SK-N-SH (cell line): ENCODE measurements around the gene LPP. TPM values are rescaled to one million over a fixed set of nuclear protein-coding genes. Genes with fewer than 3 reads are reported as not detected.

ENCODE experiments used
- CTCF ChIA-PET: fragments of 300-600, 350-600 bp; formaldehyde crosslinking; extraction: SDS; loops from one replicate; lab custom pipeline; 2021; lab: Yijun Ruan, JAX
- POLR2A ChIA-PET: fragments of 350-600 bp; sonication (Branson Sonifier 250); formaldehyde crosslinking; extraction: SDS; loops from one replicate; lab custom pipeline; 2020; ENCODE audit warnings: antibody characterized with exemption, inconsistent platforms; lab: Yijun Ruan, JAX
- DNase-seq: peaks from one replicate; pipeline ENCODE4 v3.0.0; 2012
- H2AFZ ChIP-seq: fragments of 200-600 bp; sonication (generic); 2 replicates; pipeline ENCODE4 v1.8.1; 2016; ENCODE audit warnings: antibody characterized with exemption, mild to moderate bottlenecking, low read depth
- H3F3A ChIP-seq: fragments of 200-600 bp; sonication (generic); replicated peaks from 2 replicates; pipeline ENCODE3; 2016; ENCODE audit warnings: antibody characterized with exemption, mild to moderate bottlenecking; ENCODE audit not compliant: insufficient read depth
- H3K27ac ChIP-seq, 2 experiments: fragments of 200-500 bp in 1 of 2; fragments of 200-600 bp in 1 of 2; sonication (Bioruptor generic) in 1 of 2; sonication (generic), shearing (Covaris generic) in 1 of 2; 2 replicates each; pipeline versions ENCODE4 v1.5.1 to v1.6.1; 2014 to 2016; ENCODE audit warnings: low read depth in 2 of 2, inconsistent platforms in 1 of 2, low read length in 1 of 2, mild to moderate bottlenecking in 1 of 2, mixed read lengths in 1 of 2
- H3K27me3 ChIP-seq: fragments of 200-600 bp; sonication (generic), shearing (Covaris generic); 2 replicates; pipeline ENCODE4 v1.6.1; 2016; ENCODE audit warnings: mixed run types; ENCODE audit not compliant: insufficient read depth
- H3K36me3 ChIP-seq, 2 experiments: fragments of 200-500 bp in 1 of 2; fragments of 200-600 bp in 1 of 2; sonication (Bioruptor generic) in 1 of 2; sonication (generic) in 1 of 2; replicated peaks in 1 of 2; 2 replicates each; pipeline versions ENCODE3 to v1.5.1; 2014 to 2016; ENCODE audit warnings: low read length in 1 of 2, mild to moderate bottlenecking in 1 of 2; ENCODE audit not compliant: insufficient read depth in 2 of 2, control insufficient read depth in 1 of 2
- H3K4me1 ChIP-seq, 2 experiments: fragments of 200-500 bp in 1 of 2; fragments of 200-600 bp in 1 of 2; sonication (Bioruptor generic) in 1 of 2; sonication (generic), shearing (Covaris generic) in 1 of 2; 2 replicates each; pipeline versions ENCODE4 v1.5.1 to v1.6.1; 2014 to 2016; ENCODE audit warnings: low read depth in 1 of 2, low read length in 1 of 2, mixed run types in 1 of 2; ENCODE audit not compliant: insufficient read depth in 2 of 2, control insufficient read depth in 1 of 2
- H3K4me2 ChIP-seq: fragments of 200-600 bp; sonication (generic), shearing (Covaris generic); 2 replicates; pipeline ENCODE4 v1.6.1; 2017; ENCODE audit warnings: mixed run types
- H3K4me3 ChIP-seq, 2 experiments: fragments of 200-500 bp in 1 of 2; fragments of 200-600 bp in 1 of 2; sonication (Bioruptor generic) in 1 of 2; sonication (generic), shearing (Covaris generic) in 1 of 2; 2 replicates each; pipeline versions ENCODE4 v1.5.1 to v1.8.1; 2014 to 2016; ENCODE audit warnings: low read depth in 2 of 2, inconsistent platforms in 1 of 2, low read length in 1 of 2, mild to moderate bottlenecking in 1 of 2, mixed read lengths in 1 of 2, moderate library complexity in 1 of 2
- H3K79me2 ChIP-seq: fragments of 200-600 bp; sonication (generic); 2 replicates; pipeline ENCODE4 v1.8.1; 2017; ENCODE audit warnings: mild to moderate bottlenecking; ENCODE audit not compliant: insufficient read depth
- H3K9ac ChIP-seq: fragments of 200-600 bp; sonication (generic); 2 replicates; pipeline ENCODE4 v1.6.1; 2017; ENCODE audit warnings: mixed run types
- H3K9me2 ChIP-seq: fragments of 200-600 bp; sonication (generic); 2 replicates; pipeline ENCODE4 v1.6.1; 2017; ENCODE audit warnings: mixed run types
- H3K9me3 ChIP-seq: fragments of 200-600 bp; sonication (generic); 2 replicates; pipeline ENCODE4 v1.6.1; 2017; ENCODE audit warnings: mixed run types, mild to moderate bottlenecking, moderate library complexity
- H4K20me1 ChIP-seq: fragments of 200-600 bp; sonication (generic); 2 replicates; pipeline ENCODE4 v1.6.1; 2017; ENCODE audit warnings: mild to moderate bottlenecking, mixed run types; ENCODE audit not compliant: insufficient read depth
- EZH2phosphoT487 ChIP-seq: fragments of 200-600 bp; sonication (generic); IDR thresholded peaks from 2 replicates; pipeline ENCODE4 v1.6.1; 2017; ENCODE audit warnings: low read depth, mixed run types, mild to moderate bottlenecking, antibody characterized with exemption, moderate library complexity, borderline replicate concordance
- NRF1 ChIP-seq: IDR thresholded peaks from 2 replicates; pipeline ENCODE4 v1.6.1; 2012; ENCODE audit warnings: low read depth, mild to moderate bottlenecking, low read length
- RAD21 ChIP-seq: IDR thresholded peaks from 2 replicates; pipeline ENCODE4 v1.6.1; 2012; ENCODE audit warnings: mild to moderate bottlenecking, low read length
- RFX5 ChIP-seq: IDR thresholded peaks from 2 replicates; pipeline ENCODE4 v1.6.1; 2012; ENCODE audit warnings: mild to moderate bottlenecking, improper control_type of control experiment, low read length
- RXRA ChIP-seq: IDR thresholded peaks from 2 replicates; pipeline ENCODE4 v1.4.0; 2012; ENCODE audit warnings: low read depth, mild to moderate bottlenecking, borderline replicate concordance
- SMC3 ChIP-seq: IDR thresholded peaks from 2 replicates; pipeline ENCODE4 v1.6.1; 2012; ENCODE audit warnings: low read depth, low read length, improper control_type of control experiment
- WGBS: methylation state at CpG from one replicate; pipeline ENCODE4 v1.1.6; 2017; ENCODE audit warnings: low lambda C conversion rate; 5-methylcytosine and 5-hydroxymethylcytosine counted together
- polyA plus RNA-seq, 3 experiments: library from polyadenylated mRNA; depleted of rRNA; stranded (reverse); fragments of >200 nt; gene quantifications; 2 replicates each; pipeline ENCODE4 v1.2.3, GENCODE V29; 2012
- TF ChIP-seq, protein P1 (sequence below): IDR thresholded peaks from 2 replicates; pipeline ENCODE4 v1.6.1; 2012; ENCODE audit warnings: mild to moderate bottlenecking, low read depth, low read length, moderate library complexity
- TF ChIP-seq, protein P2 (sequence below): IDR thresholded peaks from 2 replicates; pipeline ENCODE4 v1.4.0; 2012; ENCODE audit warnings: low read depth
- TF ChIP-seq, protein P3 (sequence below): fragments of 200-600 bp; sonication (generic); IDR thresholded peaks from 2 replicates; pipeline ENCODE4 v1.6.1; 2017; ENCODE audit warnings: antibody characterized with exemption, mild to moderate bottlenecking, moderate library complexity
- TF ChIP-seq, protein P4 (sequence below): IDR thresholded peaks from 2 replicates; pipeline ENCODE4 v1.4.0; 2012; ENCODE audit warnings: low read depth, borderline replicate concordance

Gene LPP
- polyA plus RNA-seq, 1 of the 3 experiments (the other 2 are of a cell fraction), result 6.6 TPM

DNA sequence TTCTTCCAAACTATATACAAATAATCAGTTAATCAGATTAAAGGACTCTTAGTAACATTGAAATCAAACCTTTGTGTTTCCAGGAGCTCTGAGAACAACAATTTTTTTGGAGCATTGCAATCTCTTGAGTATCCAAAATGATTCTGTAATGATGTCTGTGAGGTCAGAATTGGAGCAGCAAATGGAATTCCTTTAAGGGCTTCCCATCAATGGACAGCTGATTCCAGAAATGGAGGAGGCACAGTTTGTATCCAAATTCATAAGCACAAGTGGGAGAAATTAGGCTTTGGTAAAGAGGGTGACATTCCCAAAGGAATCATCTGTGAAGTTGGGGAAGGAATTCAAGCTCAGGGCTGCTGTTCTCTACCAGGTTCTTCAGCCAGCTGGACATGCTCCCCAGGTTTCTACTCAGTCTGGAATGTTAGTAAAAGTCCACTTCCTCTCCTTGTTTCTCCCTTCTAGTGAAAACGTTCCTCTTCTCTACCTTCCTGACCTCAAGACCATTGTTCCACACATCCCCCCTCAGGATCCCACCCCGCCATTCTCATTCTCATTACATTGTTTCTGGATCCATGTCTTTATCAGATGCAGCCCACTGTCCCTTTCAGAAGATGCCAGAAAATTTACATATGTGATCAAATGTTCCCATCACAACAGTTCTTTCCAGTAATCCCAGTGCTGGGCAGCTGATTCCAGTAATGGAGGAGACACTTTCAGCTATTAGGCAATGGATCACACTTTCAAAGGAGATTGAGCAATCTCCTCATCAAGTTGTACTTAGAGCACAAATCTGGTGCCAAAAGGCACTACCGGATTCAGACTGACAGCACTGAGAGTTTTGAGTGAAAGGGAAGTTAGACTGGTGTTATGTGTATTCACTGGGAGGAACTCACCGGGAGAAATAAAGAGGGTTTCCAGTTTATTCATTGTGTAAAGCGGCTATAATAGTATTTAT, 626.5 kb downstream of the LPP start:
- H4K20me1 ChIP-seq, result no peaks in the 10 kb centered on the region

More for the DNA sequence above, 626.5 kb downstream of the LPP start:
- ChIA-PET CTCF (no interaction called here), POLR2A (no interaction called here)
- Histone ChIP-seq H3K4me1 (peaks cover 0 to 8% of the 10 kb centered on the region in 2 experiments; a peak in 2 of 4 replicates), H3K79me2 (peaks cover 41% of the 10 kb centered on the region), H3K27me3 (no peaks in the 10 kb centered on the region), H3K9ac (no peak overlapping the region), H3K9me2 (no peaks in the 10 kb centered on the region), H3K36me3 (no peaks in the 10 kb centered on the region), H3F3A (peaks cover 8% of the 10 kb centered on the region), H3K27ac (no peak overlapping the region), H3K4me3 (no peak overlapping the region), H3K4me2 (no peak overlapping the region), H2AFZ (no peak overlapping the region), H3K9me3 (no peaks in the 10 kb centered on the region)
- 73% methylated on average over 5 of the region's 5 CpGs for WGBS
- DNase-seq, result no peak
- TF ChIP-seq RFX5 (no peak), RXRA (no peak), EZH2phosphoT487 (no peak), SMC3 (no peak), NRF1 (no peak), RAD21 (no peak)
- TF ChIP-seq, protein P1, sequence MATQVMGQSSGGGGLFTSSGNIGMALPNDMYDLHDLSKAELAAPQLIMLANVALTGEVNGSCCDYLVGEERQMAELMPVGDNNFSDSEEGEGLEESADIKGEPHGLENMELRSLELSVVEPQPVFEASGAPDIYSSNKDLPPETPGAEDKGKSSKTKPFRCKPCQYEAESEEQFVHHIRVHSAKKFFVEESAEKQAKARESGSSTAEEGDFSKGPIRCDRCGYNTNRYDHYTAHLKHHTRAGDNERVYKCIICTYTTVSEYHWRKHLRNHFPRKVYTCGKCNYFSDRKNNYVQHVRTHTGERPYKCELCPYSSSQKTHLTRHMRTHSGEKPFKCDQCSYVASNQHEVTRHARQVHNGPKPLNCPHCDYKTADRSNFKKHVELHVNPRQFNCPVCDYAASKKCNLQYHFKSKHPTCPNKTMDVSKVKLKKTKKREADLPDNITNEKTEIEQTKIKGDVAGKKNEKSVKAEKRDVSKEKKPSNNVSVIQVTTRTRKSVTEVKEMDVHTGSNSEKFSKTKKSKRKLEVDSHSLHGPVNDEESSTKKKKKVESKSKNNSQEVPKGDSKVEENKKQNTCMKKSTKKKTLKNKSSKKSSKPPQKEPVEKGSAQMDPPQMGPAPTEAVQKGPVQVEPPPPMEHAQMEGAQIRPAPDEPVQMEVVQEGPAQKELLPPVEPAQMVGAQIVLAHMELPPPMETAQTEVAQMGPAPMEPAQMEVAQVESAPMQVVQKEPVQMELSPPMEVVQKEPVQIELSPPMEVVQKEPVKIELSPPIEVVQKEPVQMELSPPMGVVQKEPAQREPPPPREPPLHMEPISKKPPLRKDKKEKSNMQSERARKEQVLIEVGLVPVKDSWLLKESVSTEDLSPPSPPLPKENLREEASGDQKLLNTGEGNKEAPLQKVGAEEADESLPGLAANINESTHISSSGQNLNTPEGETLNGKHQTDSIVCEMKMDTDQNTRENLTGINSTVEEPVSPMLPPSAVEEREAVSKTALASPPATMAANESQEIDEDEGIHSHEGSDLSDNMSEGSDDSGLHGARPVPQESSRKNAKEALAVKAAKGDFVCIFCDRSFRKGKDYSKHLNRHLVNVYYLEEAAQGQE, result no peak
- TF ChIP-seq, protein P2, sequence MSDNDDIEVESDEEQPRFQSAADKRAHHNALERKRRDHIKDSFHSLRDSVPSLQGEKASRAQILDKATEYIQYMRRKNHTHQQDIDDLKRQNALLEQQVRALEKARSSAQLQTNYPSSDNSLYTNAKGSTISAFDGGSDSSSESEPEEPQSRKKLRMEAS, result no peak
- TF ChIP-seq, protein P3, sequence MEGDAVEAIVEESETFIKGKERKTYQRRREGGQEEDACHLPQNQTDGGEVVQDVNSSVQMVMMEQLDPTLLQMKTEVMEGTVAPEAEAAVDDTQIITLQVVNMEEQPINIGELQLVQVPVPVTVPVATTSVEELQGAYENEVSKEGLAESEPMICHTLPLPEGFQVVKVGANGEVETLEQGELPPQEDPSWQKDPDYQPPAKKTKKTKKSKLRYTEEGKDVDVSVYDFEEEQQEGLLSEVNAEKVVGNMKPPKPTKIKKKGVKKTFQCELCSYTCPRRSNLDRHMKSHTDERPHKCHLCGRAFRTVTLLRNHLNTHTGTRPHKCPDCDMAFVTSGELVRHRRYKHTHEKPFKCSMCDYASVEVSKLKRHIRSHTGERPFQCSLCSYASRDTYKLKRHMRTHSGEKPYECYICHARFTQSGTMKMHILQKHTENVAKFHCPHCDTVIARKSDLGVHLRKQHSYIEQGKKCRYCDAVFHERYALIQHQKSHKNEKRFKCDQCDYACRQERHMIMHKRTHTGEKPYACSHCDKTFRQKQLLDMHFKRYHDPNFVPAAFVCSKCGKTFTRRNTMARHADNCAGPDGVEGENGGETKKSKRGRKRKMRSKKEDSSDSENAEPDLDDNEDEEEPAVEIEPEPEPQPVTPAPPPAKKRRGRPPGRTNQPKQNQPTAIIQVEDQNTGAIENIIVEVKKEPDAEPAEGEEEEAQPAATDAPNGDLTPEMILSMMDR, result no peak
- TF ChIP-seq, protein P4, sequence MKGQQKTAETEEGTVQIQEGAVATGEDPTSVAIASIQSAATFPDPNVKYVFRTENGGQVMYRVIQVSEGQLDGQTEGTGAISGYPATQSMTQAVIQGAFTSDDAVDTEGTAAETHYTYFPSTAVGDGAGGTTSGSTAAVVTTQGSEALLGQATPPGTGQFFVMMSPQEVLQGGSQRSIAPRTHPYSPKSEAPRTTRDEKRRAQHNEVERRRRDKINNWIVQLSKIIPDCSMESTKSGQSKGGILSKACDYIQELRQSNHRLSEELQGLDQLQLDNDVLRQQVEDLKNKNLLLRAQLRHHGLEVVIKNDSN, result no peak
